Skeletal muscle cell (primary cell): ENCODE data around the gene DNAJC6.
"Not testable (repeated sequence)": the region's sequence is repeated elsewhere in the genome, so short reads cannot be mapped to it uniquely, and the experiment has no call there.

Experiments used
- DNase-seq: peaks from one replicate; pipeline ENCODE4 v3.0.0-alpha.2; 2010; ENCODE audit warnings: low read depth
- H3K4me3 ChIP-seq: 2 replicates; pipeline ENCODE4 v1.5.1; 2011; ENCODE audit warnings: low read depth, mild to moderate bottlenecking, control low read depth, low read length, moderate library complexity

DNAJC6 gene

DNA sequence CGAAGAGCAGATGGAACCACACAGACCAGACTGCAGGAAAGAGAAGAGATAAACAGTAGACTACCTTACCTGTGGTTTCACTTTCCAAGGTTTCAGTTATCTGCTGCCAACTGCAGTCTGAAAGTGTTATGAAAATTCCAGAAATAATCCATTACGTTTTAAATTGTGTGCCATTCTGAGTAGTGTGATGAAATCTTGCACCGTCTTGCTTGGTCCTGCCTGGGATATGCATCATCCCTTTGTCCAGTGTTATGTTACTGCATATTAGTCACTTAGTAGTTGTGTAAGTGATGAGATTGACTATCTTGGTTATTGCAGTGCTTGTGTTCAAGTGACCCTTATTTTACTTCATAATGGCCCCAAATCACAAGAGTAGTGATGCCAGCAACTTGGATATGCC lies 33.9 kb downstream of the DNAJC6 start:
- peak; percentile 64 for DNase-seq
- H3K4me3 ChIP-seq = no peak overlapping the region

DNA sequence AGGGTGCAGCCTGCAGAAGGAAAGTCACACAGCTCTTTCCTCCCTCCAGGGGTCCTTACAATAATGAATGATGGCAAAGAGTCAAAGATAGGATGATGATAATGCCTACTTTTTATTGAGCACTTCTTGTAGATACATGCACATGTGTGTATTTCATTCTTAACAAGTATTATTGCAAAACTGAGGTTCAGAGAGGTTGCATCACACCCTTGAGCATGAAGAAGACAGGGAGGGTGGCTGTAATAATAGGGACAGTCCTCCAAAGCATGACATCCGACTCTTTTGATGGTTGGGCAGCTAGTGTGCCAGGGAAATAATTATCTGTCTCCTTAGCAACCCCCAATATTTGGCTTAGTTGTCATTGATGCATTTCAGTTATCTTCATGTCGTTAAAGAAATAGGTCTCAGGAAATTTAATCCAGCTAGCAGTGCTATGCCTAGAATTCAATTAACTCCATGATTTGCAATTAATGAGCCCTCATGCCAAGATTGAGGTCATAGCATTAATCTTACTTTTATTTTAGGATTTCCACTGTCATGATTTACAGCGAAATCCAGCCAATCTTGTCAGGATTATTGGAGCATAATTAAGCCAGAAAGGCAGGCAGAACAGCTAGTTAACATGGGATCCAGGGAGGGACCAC lies 35.0 kb downstream of the DNAJC6 start:
- no peak for DNase-seq
- H3K4me3 ChIP-seq = no peak overlapping the region

DNA sequence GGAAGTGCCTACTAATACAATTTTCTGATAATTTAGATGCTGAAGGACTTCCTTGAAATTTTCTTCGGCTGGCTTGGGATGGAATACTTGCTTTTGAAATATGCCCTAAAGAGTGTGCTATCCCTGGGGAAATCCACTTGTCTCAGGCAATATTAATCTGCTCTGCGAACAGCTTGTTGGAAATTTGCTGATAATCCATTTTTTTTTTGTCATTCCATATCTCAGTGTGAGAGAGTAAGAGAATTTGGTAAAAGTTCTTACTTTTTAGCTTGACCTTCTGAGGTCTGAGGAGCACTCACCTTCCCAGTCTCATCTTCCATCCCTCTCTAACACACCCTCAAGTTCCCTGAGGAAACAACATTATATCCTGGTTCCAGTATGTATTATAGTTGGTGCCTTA lies 36.8 kb downstream of the DNAJC6 start:
- no peak overlapping the region for H3K4me3 ChIP-seq
- DNase-seq = no peak

GRCh38 chr1:65355031-65355712 lies 45.8 kb downstream of the DNAJC6 start:
- DNase-seq = no peak

GRCh38 chr1:65357291-65357960 lies 48.1 kb downstream of the DNAJC6 start:
- DNase-seq = no peak
- H3K4me3 ChIP-seq = no peak overlapping the region

More at GRCh38 chr1:65355031-65355712, 45.8 kb downstream of the DNAJC6 start:
- no peak overlapping the region for H3K4me3 ChIP-seq

GRCh38 chr1:65359888-65360287 lies 50.5 kb downstream of the DNAJC6 start:
- DNase-seq = no peak
- no peak overlapping the region for H3K4me3 ChIP-seq

- no peak for DNase-seq
- no peak overlapping the region for H3K4me3 ChIP-seq
Measured at GRCh38 chr1:65360648-65361047, 51.3 kb downstream of the DNAJC6 start.

GRCh38 chr1:65362545-65362944 lies 53.2 kb downstream of the DNAJC6 start:
- no peak for DNase-seq
- no peak overlapping the region for H3K4me3 ChIP-seq

DNA sequence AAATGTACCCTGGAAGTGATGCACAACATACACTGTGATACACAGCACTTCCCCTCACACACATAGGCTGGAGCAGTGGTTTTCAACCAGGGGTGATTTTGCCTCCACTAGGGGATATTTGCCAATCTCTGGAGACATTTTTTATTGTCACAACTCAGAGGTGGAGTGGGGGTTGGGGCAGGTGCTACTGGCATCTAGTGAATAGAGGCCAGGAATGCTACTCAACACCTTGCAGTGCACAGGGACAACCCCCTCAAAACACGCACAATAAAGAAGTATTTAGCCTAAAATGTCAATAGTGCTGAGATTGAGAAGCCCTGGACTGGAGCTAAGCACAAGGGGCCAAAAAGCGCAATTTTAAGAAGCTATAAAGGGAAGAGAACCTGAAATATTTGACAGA lies 54.1 kb downstream of the DNAJC6 start:
- no peak overlapping the region for H3K4me3 ChIP-seq

DNA sequence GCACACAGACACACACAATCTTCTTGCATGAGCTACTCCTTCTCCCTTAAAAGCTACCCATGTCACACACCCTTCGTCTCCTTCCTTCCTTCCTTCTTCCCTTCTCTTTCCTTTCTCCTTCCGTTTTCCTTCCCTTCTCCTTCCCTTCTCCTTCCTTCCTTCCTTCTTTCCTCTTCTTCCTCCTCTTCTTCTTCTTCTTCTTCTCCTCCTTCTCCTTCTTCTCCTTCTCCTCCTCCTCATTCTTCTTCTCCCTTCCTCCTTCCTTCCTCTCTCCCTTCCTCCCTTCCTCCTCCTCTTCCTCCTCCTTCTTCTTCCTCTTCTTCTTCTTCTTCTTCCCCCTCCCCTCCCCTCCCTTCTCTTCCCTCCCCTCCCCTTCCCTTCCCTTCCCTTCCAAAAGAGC lies 59.1 kb downstream of the DNAJC6 start:
- DNase-seq = no peak
- H3K4me3 ChIP-seq = no peak overlapping the region

More for the DNA sequence above, 54.1 kb downstream of the DNAJC6 start:
- DNase-seq = no peak

DNA sequence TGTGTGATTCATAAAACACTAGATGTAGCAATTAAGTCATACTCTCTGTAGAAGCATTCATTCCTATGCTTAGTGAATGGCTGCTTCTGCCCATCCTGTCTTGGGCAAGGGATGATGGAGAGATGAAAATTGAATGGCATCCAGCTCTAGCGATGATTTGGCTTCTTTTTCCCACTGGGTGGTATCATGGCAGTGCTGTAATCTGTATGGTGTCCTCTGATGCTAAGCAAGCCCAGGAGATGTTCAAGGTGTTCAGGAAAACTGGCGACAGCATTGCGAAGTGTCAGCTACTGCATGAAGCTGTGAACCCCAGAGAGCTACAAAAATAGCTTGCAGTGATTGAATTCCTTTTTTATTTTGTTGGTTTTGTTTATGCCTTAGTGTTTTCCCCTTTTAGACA lies 62.2 kb downstream of the DNAJC6 start:
- DNase-seq = no peak
- no peak overlapping the region for H3K4me3 ChIP-seq

DNA sequence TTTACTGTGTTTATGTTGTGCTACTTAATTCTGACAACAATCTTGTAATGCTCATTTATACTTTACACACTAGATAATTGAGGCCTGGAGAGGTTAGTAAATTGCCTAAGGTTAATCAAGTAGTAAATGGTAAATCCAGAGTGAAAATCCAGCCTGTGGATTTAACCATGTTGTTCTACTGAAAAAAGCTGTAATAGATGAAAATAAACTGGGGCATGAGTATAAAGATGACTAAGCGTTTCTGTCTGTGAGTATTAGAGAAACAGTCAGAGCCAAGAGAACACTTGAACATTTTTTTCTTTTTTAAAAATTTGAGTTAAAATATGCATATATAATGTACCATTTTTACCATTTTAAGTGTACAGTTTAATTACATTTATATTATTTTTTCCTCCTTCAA lies 63.2 kb downstream of the DNAJC6 start:
- no peak for DNase-seq
- H3K4me3 ChIP-seq = no peak overlapping the region

DNA sequence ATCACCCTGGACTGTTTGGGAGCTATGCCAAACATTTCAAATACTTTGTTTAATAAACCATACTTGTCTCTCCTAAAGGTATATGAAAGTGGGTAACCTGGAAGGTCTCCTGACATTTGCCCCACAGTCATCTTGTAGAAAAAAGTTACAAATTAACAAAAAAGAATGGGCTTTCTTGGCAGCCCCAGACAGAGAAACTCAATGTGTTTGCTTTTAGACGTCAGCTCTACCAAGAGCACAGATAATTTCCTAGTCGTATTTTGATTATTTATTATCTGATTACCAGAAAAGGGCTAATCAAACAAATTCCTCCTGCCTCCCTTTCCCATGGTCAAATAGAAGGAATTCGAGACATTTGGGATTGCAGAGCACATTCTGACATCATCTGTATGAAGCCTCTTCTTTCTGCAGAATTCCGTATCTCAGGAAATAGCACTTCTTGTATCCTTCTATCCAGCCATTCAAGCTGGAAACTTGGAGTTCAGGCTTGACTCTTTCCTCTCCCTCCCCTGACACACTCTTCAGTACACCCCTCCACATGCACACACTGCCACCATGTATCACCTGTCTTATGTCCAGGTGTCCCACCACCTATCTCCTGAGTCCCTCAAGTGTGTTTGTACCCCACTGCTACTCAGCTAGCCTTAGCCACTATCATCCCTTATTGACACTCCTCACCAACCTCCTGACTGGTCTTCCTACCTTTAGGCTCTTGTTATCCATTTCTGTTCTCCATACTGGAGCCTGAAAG lies 68.3 kb downstream of the DNAJC6 start:
- H3K4me3 ChIP-seq = no peak overlapping the region
- DNase-seq = no peak

DNA sequence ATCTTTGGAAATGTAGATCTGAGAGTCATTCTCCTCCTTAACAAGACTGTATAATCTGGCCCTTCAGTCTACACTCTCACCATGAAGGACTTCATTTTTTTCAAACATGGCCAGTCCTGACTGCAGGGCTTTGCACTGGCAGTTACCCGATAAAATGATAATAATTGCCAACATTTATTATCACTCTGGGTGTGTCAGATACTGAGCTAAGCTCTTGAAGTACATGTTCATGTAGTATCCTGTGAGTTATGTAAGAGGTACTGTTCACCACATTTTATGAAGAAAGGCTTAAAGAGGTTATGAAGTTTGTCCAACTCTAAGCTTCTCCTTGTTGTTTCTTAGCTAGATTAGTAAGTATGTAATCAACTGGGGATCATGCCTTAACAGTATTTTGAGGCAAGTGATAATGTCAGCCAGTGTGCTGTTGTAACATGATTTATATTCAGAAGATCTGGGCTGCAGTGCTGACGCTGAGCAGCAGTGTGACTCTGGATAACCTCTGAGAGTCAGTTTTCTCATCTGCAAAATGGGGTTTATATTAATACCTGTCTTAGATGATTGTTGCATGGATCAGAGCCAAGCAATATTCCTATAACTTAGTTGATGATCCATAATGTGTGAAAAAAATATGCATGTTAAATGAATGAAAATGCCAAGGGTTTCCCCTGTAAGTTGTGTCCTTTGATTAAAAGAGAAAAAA lies 69.1 kb downstream of the DNAJC6 start:
- no peak overlapping the region for H3K4me3 ChIP-seq
- DNase-seq = no peak

DNA sequence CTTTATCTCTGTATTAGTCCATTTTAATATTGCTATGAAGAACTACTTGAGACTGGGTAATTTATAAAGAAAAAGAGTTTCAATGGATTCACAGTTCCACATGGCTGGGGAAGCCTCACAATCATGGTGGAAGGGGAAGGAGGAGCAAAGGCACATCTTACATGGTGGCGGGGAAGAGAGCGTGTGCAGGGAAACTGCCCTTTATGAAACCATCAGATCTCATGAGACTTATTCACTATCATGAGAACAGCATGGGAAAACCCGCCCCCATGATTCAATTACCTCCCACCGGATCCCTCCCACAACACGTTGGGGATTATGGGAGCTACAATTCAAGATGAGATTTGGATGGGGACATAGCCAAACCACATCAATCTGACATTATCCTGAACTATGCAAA lies 75.1 kb downstream of the DNAJC6 start:
- H3K4me3 ChIP-seq, DNase-seq: not testable (repeated sequence)

- no peak for DNase-seq
- no peak overlapping the region for H3K4me3 ChIP-seq
Measured at GRCh38 chr1:65386439-65386838, 77.1 kb downstream of the DNAJC6 start.

- DNase-seq = no peak
- H3K4me3 ChIP-seq = no peak overlapping the region
Measured at GRCh38 chr1:65387821-65388220, 78.5 kb downstream of the DNAJC6 start.

GRCh38 chr1:65388908-65389695 lies 79.8 kb downstream of the DNAJC6 start:
- H3K4me3 ChIP-seq = no peak overlapping the region
- no peak for DNase-seq

DNA sequence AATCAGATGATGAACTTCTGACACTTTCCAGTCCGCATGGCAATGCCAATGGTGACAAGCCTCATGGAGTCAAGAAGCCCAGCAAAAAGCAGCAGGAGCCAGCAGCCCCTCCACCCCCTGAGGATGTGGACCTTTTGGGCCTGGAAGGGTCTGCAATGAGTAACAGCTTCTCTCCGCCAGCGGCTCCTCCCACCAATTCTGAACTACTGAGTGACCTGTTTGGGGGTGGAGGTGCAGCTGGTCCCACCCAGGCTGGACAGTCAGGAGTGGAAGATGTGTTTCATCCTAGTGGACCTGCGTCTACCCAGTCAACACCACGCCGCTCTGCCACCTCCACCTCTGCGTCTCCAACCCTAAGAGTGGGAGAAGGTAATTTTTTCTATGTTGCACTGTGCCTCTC lies 83.2 kb downstream of the DNAJC6 start:
- DNase-seq = no peak
- H3K4me3 ChIP-seq = no peak overlapping the region
